ENCODE data around the gene ACVR1. TPM values are rescaled to one million over a fixed set of nuclear protein-coding genes. Genes with fewer than 3 reads are reported as not detected.

ACVR1 gene
- total RNA-seq, 4 donors from 2014 or later, result 4.7 to 18.7 (median 10.3) TPM

DNA sequence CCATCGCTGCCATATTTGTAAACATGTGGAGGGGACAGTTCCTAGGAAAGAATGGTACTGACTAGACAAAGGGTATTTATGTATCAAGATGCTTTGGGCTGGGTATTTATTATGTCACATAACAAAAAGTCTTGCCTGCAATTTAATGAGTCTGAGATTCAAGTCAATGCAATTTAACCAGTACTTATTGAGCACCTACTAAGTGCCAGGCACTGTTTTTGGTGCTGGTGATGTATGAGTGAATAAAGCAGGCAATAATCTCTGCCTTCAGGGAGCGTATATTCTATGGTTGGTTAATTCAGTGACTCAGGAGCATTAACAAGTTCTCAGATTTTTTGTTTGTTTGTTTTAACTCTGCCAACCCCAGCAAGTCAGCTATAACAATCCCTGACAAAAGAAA lies 24.6 kb upstream of the ACVR1 start:
- Histone ChIP-seq H3K9me3 (no peaks in the 10 kb centered on the region), H3K4me1 (peaks cover 0 to 11% (median 7%) of the 10 kb centered on the region in 3 donors), H3K4me3 (no peak overlapping the region), H3K36me3 (no peaks in the 10 kb centered on the region), H3K27ac (peak overlapping the region in 1 of 4 donors; percentile 2), H3K27me3 (no peaks in the 10 kb centered on the region)
- intact Hi-C loops (cut with DNase I), result no loop called here
- DNase-seq, result no peak
- 61 to 85% methylated on average over 2 of the region's 2 CpGs for WGBS, 2 donors
- TF ChIP-seq POLR2A (IDR thresholded peaks at IDR 0.05), result no peak
- TF ChIP-seq, protein P1, sequence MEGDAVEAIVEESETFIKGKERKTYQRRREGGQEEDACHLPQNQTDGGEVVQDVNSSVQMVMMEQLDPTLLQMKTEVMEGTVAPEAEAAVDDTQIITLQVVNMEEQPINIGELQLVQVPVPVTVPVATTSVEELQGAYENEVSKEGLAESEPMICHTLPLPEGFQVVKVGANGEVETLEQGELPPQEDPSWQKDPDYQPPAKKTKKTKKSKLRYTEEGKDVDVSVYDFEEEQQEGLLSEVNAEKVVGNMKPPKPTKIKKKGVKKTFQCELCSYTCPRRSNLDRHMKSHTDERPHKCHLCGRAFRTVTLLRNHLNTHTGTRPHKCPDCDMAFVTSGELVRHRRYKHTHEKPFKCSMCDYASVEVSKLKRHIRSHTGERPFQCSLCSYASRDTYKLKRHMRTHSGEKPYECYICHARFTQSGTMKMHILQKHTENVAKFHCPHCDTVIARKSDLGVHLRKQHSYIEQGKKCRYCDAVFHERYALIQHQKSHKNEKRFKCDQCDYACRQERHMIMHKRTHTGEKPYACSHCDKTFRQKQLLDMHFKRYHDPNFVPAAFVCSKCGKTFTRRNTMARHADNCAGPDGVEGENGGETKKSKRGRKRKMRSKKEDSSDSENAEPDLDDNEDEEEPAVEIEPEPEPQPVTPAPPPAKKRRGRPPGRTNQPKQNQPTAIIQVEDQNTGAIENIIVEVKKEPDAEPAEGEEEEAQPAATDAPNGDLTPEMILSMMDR (IDR thresholded peaks at IDR 0.05), result no peak

- H3K27ac ChIP-seq, result peak overlapping the region in 1 of 4 donors; percentile 2
- no peaks in the 10 kb centered on the region for H3K9me3 ChIP-seq
- H3K4me1 ChIP-seq, result peaks cover 0 to 11% (median 7%) of the 10 kb centered on the region in 3 donors
- H3K27me3 ChIP-seq, result no peaks in the 10 kb centered on the region
- intact Hi-C loops (cut with DNase I), result no loop called here
- WGBS, 2 donors, result 91 to 97% methylated on average over 2 of the region's 2 CpGs
- no peak overlapping the region for H3K4me3 ChIP-seq
- TF ChIP-seq, protein P1 (IDR thresholded peaks at IDR 0.05), result no peak
- no peak for TF ChIP-seq POLR2A (IDR thresholded peaks at IDR 0.05)
- no peaks in the 10 kb centered on the region for H3K36me3 ChIP-seq
- no peak for DNase-seq
Measured at GRCh38 chr2:157900203-157900602, 24.1 kb upstream of the ACVR1 start.

- peaks cover 0 to 11% (median 7%) of the 10 kb centered on the region in 3 donors for H3K4me1 ChIP-seq
- 75 to 78% methylated on average over 7 of the region's 7 CpGs for WGBS, 2 donors
- no peak for TF ChIP-seq POLR2A (IDR thresholded peaks at IDR 0.05)
- TF ChIP-seq, protein P1 (IDR thresholded peaks at IDR 0.05), result no peak
- intact Hi-C loops (cut with DNase I), result no loop called here
- no peaks in the 10 kb centered on the region for H3K9me3 ChIP-seq
- peak overlapping the region in 1 of 4 donors; percentile 14 for H3K27ac ChIP-seq
- no peaks in the 10 kb centered on the region for H3K36me3 ChIP-seq
- H3K27me3 ChIP-seq, result no peaks in the 10 kb centered on the region
- no peak for DNase-seq
- H3K4me3 ChIP-seq, result no peak overlapping the region
Measured at GRCh38 chr2:157899125-157899839, 23.2 kb upstream of the ACVR1 start.

- Histone ChIP-seq H3K4me3 (no peak overlapping the region), H3K27ac (peak overlapping the region in 1 of 4 donors; percentile 14), H3K36me3 (no peaks in the 10 kb centered on the region), H3K4me1 (peaks cover 0 to 11% (median 7%) of the 10 kb centered on the region in 3 donors), H3K9me3 (no peaks in the 10 kb centered on the region), H3K27me3 (no peaks in the 10 kb centered on the region)
- TF ChIP-seq, protein P1 (IDR thresholded peaks at IDR 0.05), result no peak
- no peak for TF ChIP-seq POLR2A (IDR thresholded peaks at IDR 0.05)
- DNase-seq, result no peak
- intact Hi-C loops (cut with DNase I), result no loop called here
- WGBS, 2 donors, result 22 to 30% methylated on average over 2 of the region's 2 CpGs
Measured at GRCh38 chr2:157898591-157898996, 22.5 kb upstream of the ACVR1 start.

GRCh38 chr2:157897106-157897971 lies 21.2 kb upstream of the ACVR1 start:
- H3K4me1 ChIP-seq, result peaks cover 0 to 11% (median 7%) of the 10 kb centered on the region in 3 donors
- intact Hi-C loops (cut with DNase I), result no loop called here
- H3K27me3 ChIP-seq, result no peaks in the 10 kb centered on the region
- no peaks in the 10 kb centered on the region for H3K36me3 ChIP-seq
- no peak overlapping the region for H3K4me3 ChIP-seq
- no peaks in the 10 kb centered on the region for H3K9me3 ChIP-seq
- WGBS, 2 donors, result 56 to 63% methylated on average over 4 of the region's 4 CpGs
- no peak for DNase-seq
- TF ChIP-seq, protein P1 (IDR thresholded peaks at IDR 0.05), result no peak
- no peak for TF ChIP-seq POLR2A (IDR thresholded peaks at IDR 0.05)
- peak overlapping the region in 1 of 4 donors; percentile 15 for H3K27ac ChIP-seq

Measured in esophagus squamous epithelium (tissue), 5 donors.